Progenitor cell of endocrine pancreas (in vitro differentiated cells): ENCODE results near the gene YY1. TPM values are rescaled to one million over a fixed set of nuclear protein-coding genes. Genes with fewer than 3 reads are reported as not detected.
A peak's percentile ranks its signal among the peaks of the same experiment; 100 is the strongest.

Experiments
- DNase-seq: peaks from one replicate; pipeline ENCODE4 v3.0.0; 2021; ENCODE audit warnings: low spot score; ENCODE audit not compliant: unreplicated experiment
- H3K27ac Mint-ChIP-seq: 2 replicates; pipeline ENCODE4 v1.8.0; 2021; ENCODE audit warnings: mild to moderate bottlenecking, moderate library complexity, mixed read lengths
- H3K27me3 Mint-ChIP-seq: 2 replicates; pipeline ENCODE4 v1.8.0; 2021; ENCODE audit warnings: mixed read lengths
- H3K36me3 Mint-ChIP-seq: 2 replicates; pipeline ENCODE4 v1.8.0; 2022; ENCODE audit warnings: mixed read lengths; ENCODE audit not compliant: insufficient read depth
- H3K4me1 Mint-ChIP-seq: 2 replicates; pipeline ENCODE4 v1.8.0; 2021; ENCODE audit warnings: low read depth, mixed read lengths
- H3K4me3 Mint-ChIP-seq: 2 replicates; pipeline ENCODE4 v1.8.0; 2021; ENCODE audit warnings: low read depth, mild to moderate bottlenecking, moderate library complexity, mixed read lengths
- H3K9me3 Mint-ChIP-seq: 2 replicates; pipeline ENCODE4 v1.8.0; 2021; ENCODE audit warnings: low read depth, mixed read lengths
- CTCF ChIP-seq: fragments of 200-600 bp; sonication (generic); IDR thresholded peaks from one replicate; pipeline ENCODE4 v1.5.0; 2021; ENCODE audit warnings: antibody characterized with exemption, mild to moderate bottlenecking; ENCODE audit not compliant: unreplicated experiment
- total RNA-seq: library from RNA; stranded (reverse); gene quantifications from 2 replicates; pipeline ENCODE4 v1.2.1, GENCODE V29; 2021

The YY1 gene
- total RNA-seq, 1 donor from 2014 or later: 90.2 TPM

GRCh38 chr14:100320157-100320856, 81.4 kb downstream of the YY1 start:
- no peak for TF ChIP-seq CTCF
- H3K9me3 Mint-ChIP-seq: no peaks in the 10 kb centered on the region
- DNase-seq: no peak
- H3K4me1 Mint-ChIP-seq: peaks cover 7% of the 10 kb centered on the region
- no peak overlapping the region for H3K27ac Mint-ChIP-seq
- peaks cover 3% of the 10 kb centered on the region for H3K27me3 Mint-ChIP-seq
- no peaks in the 10 kb centered on the region for H3K36me3 Mint-ChIP-seq
- no peak overlapping the region for H3K4me3 Mint-ChIP-seq

- no peak for DNase-seq
- H3K27me3 Mint-ChIP-seq: peaks cover 3% of the 10 kb centered on the region
- H3K36me3 Mint-ChIP-seq: no peaks in the 10 kb centered on the region
- no peak overlapping the region for H3K4me3 Mint-ChIP-seq
- no peak overlapping the region for H3K27ac Mint-ChIP-seq
- no peak for TF ChIP-seq CTCF
- H3K4me1 Mint-ChIP-seq: peaks cover 7% of the 10 kb centered on the region
- H3K9me3 Mint-ChIP-seq: no peaks in the 10 kb centered on the region
Observed at GRCh38 chr14:100321473-100322137, 82.7 kb downstream of the YY1 start.

- peaks cover 7% of the 10 kb centered on the region for H3K4me1 Mint-ChIP-seq
- H3K27me3 Mint-ChIP-seq: peaks cover 3% of the 10 kb centered on the region
- no peak for DNase-seq
- no peaks in the 10 kb centered on the region for H3K36me3 Mint-ChIP-seq
- H3K4me3 Mint-ChIP-seq: no peak overlapping the region
- H3K27ac Mint-ChIP-seq: peak overlapping the region; percentile 45
- TF ChIP-seq CTCF: no peak
- H3K9me3 Mint-ChIP-seq: no peaks in the 10 kb centered on the region
Observed at GRCh38 chr14:100322138-100322957, 83.4 kb downstream of the YY1 start.

- peaks cover 7% of the 10 kb centered on the region for H3K4me1 Mint-ChIP-seq
- peak within 1 kb of the TSS; percentile 45 for H3K27ac Mint-ChIP-seq
- no peak within 1 kb of the TSS for H3K4me3 Mint-ChIP-seq
- DNase-seq: no peak
- H3K36me3 Mint-ChIP-seq: no peaks in the 10 kb centered on the region
- no peaks in the 10 kb centered on the region for H3K9me3 Mint-ChIP-seq
- H3K27me3 Mint-ChIP-seq: peaks cover 3% of the 10 kb centered on the region
- TF ChIP-seq CTCF: no peak
Observed at GRCh38 chr14:100323121-100323941, 84.4 kb downstream of the YY1 start, which contains the start of gene SLC25A47. SLC25A47 (plus strand) TSS chr14:100323339; CDS start chr14:100323415, 76 bp downstream.

DNA sequence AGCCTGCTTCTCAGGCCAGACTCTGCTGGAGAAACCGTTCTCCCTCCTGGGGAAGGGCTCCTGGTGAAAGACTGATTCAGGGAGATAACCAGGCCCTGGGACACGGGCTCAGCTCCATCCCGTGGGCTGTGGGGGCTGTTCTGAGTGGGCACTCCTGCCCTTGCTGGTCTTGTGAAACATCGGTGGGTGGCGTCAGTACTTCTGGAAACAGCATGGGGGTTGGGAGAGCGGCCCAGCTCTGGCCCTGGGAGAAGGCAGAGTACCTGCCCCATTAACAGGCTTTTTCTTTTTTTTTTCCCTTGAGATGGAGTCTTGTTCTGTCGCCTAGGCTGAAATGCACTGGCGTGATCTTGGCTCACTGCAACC, 85.0 kb downstream of the YY1 start:
- Mint-ChIP-seq H3K27me3 (peaks cover 3% of the 10 kb centered on the region), H3K9me3 (no peaks in the 10 kb centered on the region), H3K36me3 (no peaks in the 10 kb centered on the region), H3K27ac (no peak overlapping the region), H3K4me1 (peaks cover 7% of the 10 kb centered on the region), H3K4me3 (no peak overlapping the region)
- no peak for TF ChIP-seq CTCF
- no peak for DNase-seq
